22Rv1 (cell line): ENCODE measurements around the gene CRNKL1.
"Not testable (repeated sequence)": the region's sequence is repeated elsewhere in the genome, so short reads cannot be mapped to it uniquely, and the experiment has no call there.

Source experiments
- H3K27ac ChIP-seq: fragments of 450-650 bp; 2 replicates; pipeline ENCODE4 v1.5.1; 2017
- ZFX ChIP-seq: fragments of 450-650 bp; IDR thresholded peaks from 2 replicates; pipeline ENCODE4 v1.6.1; 2017; ENCODE audit warnings: antibody characterized with exemption, borderline replicate concordance
- TF ChIP-seq, protein P1 (sequence below): fragments of 450-650 bp; IDR thresholded peaks from 2 replicates; pipeline ENCODE4 v1.5.1; 2017; ENCODE audit warnings: mild to moderate bottlenecking

The CRNKL1 gene

DNA sequence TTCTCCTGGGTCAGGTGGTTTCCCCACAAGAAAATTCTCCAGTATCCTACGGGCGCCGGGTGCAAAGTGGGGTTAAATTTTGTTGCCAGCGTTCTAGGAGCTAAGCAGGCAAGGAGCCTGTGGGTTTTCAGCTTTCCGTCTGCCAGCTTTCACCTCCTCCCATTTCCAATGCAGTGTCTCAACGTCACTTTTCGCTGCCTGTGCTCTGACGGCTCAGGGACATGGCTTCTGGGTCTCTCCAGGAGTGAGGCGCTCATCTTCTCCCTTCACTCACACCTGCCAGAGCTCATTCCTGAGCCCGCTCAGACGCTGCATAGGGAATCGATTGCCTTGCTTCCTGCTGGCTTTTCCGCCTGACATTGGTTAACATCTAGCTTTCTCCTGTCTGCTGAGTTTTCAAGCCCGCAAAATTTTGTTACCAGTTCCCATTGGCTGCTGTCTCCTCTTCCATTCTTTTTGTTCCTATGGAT lies 42.4 kb downstream of the CRNKL1 start:
- H3K27ac ChIP-seq, result no peak overlapping the region

DNA sequence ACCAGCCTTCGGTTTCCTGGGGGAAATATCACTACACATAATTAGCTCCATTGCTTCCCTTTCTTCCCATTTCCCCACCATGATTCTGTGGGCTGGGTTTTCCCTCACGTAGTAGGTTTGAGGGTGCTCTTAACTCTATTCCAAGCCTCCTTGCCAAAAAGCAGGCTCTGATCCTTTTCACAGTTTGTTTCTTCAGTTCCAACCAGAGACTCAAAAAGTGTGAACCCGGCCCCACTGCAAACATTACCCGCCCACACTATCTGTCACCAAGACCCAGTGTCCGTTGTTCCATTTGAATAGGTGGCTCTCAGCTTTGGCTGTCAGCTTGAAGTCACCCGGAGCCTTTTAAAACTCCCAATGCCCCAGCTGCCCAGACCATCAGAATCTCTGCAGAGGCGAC lies 46.9 kb downstream of the CRNKL1 start:
- no peak overlapping the region for H3K27ac ChIP-seq
- no peak for TF ChIP-seq ZFX
- TF ChIP-seq, protein P1, sequence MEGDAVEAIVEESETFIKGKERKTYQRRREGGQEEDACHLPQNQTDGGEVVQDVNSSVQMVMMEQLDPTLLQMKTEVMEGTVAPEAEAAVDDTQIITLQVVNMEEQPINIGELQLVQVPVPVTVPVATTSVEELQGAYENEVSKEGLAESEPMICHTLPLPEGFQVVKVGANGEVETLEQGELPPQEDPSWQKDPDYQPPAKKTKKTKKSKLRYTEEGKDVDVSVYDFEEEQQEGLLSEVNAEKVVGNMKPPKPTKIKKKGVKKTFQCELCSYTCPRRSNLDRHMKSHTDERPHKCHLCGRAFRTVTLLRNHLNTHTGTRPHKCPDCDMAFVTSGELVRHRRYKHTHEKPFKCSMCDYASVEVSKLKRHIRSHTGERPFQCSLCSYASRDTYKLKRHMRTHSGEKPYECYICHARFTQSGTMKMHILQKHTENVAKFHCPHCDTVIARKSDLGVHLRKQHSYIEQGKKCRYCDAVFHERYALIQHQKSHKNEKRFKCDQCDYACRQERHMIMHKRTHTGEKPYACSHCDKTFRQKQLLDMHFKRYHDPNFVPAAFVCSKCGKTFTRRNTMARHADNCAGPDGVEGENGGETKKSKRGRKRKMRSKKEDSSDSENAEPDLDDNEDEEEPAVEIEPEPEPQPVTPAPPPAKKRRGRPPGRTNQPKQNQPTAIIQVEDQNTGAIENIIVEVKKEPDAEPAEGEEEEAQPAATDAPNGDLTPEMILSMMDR, result no peak

More for the DNA sequence above, 42.4 kb downstream of the CRNKL1 start:
- TF ChIP-seq, protein P1, result no peak
- TF ChIP-seq ZFX, result no peak

DNA sequence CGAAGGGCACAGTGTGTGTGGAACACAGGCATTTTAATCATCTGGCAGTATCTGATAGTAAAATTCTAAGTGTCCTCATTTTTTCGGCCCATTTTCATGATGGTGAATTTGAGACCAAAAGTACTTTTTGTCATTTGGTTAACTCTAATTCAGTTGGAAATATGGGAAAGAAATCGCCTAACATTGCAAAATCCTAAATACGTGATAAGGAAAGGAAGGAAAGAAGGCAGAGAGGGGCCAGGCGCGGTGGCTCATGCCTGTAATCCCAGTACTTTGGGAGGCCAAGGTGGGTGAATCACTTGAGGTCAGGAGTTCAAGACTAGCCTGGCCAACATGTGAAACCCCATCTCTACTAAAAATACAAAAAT lies 48.3 kb downstream of the CRNKL1 start:
- H3K27ac ChIP-seq, result not testable (repeated sequence)

DNA sequence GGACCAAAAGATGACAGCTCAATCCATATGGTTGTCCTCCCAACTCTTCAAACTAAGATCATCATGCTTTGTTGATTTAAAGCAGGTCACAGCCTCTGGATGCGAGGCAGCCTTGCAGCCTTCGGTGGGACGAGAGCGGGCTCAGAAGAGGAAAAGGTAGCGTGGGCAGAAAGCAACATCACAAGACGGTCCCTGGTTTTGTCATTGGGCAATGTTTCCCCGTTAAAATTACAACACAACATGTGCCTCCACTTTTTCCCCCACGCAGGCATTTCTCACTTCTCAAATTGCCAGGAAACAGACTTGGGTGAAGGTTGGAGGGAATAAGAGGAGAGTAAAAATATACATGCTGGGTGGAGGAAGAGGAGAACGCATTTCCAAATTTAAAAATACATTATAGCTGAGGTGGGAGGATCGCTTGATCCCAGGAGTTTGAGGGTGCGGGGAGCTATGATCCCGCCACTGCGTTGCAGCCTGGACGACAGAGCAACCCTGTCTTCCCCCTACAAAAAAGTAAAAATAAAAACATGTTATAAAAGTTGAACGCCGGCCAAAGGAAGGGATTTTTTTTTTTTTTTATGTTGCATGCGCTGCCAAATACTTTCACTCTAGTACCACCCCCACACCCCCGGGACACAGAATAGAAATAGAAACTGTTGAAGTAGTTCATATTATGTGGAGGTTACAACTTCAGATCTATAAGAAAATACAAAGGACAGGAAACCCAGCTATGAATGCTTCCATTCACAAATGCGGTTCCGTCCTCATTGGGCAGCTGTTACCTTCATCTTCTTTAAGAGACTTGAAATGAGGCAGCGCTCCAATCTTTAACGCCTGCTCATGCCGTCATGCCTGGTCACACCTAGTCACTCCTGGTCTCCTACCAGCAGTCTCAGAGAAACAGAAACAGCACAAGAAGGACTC lies 49.0 kb downstream of the CRNKL1 start:
- H3K27ac ChIP-seq, result no peak overlapping the region
- TF ChIP-seq ZFX, result no peak
- TF ChIP-seq, protein P1, result no peak

DNA sequence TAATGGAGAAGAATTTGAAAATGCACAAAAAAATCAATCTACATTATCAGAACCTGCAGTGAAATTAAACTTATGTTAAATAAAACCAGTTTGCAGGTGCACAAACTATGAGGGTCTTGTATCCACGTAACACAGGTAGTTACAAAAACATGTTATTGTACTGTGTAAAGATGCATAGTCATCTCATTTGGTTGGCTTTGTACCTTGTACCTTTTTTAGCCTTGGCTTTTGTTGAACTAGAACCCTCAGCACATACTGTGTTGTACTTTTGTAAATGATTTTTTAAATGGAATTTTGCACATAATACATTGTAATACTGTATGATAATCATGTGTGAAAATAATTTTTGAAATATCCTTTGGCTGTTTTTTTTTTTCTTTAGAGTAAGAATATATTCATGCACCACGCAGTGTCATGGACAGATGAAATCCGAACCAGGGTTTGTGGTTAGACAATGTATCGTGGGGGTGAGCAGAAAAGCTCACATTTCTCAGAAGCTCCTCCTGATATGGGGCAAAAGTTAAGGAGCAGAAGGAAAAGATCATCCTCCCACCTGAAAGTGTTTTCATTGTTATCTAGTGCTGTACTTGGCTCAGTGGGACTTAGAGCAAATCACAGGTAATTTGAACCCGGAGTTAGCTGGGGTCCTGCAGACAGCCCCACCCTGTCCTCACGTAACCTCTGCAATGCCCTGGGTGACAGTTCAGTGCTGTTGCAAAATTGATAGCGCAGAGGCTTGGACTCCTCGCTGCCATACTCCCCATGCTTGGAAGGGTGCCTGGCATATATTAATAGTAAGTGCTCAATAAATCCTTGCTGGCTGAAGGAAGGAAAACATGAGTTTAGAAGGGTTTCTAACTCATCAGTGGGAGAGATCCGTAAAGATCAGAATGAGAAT lies 49.9 kb downstream of the CRNKL1 start:
- TF ChIP-seq, protein P1, result no peak
- no peak for TF ChIP-seq ZFX
- no peak overlapping the region for H3K27ac ChIP-seq

DNA sequence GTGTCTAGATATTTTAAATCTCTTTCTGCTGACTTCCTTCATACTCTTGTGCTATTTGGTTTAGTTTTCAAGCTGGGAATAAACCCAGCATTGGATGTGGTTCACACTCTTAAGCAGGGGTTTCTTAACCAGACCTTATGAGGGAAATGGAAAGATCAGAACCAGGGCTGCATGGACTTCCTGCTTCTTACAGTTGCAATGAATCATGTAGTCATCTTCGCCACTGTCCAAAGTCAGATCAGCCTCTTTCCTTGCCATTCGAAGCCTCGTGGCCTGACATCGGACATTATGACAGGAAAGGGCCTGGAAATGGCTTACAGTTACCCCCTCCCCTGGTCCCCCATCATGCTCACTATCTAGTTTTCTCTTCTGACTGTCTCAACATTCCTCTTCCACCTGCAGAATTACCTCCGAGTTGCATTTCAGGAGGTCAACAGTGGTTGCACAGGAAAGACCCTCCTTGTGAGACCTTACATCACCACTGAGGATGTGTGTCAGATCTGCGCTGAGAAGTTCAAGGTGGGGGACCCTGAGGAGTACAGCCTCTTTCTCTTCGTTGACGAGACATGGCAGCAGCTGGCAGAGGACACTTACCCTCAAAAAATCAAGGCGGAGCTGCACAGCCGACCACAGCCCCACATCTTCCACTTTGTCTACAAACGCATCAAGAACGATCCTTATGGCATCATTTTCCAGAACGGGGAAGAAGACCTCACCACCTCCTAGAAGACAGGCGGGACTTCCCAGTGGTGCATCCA lies 51.9 kb downstream of the CRNKL1 start:
- TF ChIP-seq, protein P1, result no peak
- TF ChIP-seq ZFX, result no peak
- no peak overlapping the region for H3K27ac ChIP-seq

DNA sequence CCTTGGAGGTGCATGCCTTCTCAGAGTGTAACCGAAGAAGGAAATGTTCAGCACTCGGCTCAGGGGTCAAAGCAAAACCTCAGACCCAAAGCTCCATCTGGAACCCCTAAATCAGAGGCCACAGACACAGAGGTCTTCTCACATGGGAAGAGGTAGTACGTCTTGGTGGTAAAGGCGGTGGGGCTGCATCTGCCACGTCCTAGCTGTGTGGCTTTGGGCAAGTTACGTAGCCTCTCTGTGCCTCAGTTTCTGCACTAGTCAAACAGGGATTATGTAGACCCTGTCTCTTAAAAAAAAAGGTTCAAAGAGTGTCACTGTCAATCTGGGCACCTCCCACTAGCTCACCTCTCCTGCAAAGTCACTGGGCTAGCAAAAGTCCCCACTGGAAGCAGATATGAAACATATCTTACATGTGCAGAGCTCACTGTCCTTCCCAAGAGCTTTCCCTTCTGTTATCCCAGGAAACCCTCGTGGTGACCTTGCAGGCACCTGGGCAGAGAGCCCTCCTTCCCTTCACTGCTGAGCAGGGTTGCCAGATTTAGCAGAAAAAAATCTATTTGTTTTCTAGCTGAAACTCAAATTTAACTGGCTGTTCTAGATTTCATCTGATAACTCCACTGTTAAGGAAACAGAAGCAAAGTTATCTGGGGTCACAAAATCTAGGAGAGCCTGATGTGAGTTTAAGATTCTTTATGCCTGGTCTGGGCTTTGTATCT lies 53.1 kb downstream of the CRNKL1 start:
- H3K27ac ChIP-seq, result no peak overlapping the region
- TF ChIP-seq, protein P1, result no peak
- no peak for TF ChIP-seq ZFX
